ENCODE results near the gene VSTM4. TPM values are rescaled to one million over a fixed set of nuclear protein-coding genes. Genes with fewer than 3 reads are reported as not detected.

VSTM4 gene, protein sequence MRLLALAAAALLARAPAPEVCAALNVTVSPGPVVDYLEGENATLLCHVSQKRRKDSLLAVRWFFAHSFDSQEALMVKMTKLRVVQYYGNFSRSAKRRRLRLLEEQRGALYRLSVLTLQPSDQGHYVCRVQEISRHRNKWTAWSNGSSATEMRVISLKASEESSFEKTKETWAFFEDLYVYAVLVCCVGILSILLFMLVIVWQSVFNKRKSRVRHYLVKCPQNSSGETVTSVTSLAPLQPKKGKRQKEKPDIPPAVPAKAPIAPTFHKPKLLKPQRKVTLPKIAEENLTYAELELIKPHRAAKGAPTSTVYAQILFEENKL
- 10 to 100 TPM; 36.6 to 60.5 (median 42.9) TPM for polyA plus RNA-seq (ENCODE audit: insufficient read length in 10 of 10)
- long read RNA-seq, donor 1, full-length matches to known transcripts: 9 of 9 reads
- long read RNA-seq, donor 1, partial matches to known transcripts: 0 of 9 reads
- long read RNA-seq, donor 1, other reads (novel, unspliced or antisense): 0 of 9 reads
- long read RNA-seq, donor 2, full-length matches to known transcripts: 3 of 3 reads
- long read RNA-seq, donor 2, partial matches to known transcripts: 0 of 3 reads
- long read RNA-seq, donor 2, other reads (novel, unspliced or antisense): 0 of 3 reads
- long read RNA-seq, donor 3, full-length matches to known transcripts: 1 of 1 reads
- long read RNA-seq, donor 3, partial matches to known transcripts: 0 of 1 reads
- long read RNA-seq, donor 3, other reads (novel, unspliced or antisense): 0 of 1 reads
- long read RNA-seq, donor 4, full-length matches to known transcripts: 7 of 7 reads
- long read RNA-seq, donor 4, partial matches to known transcripts: 0 of 7 reads
- long read RNA-seq, donor 4, other reads (novel, unspliced or antisense): 0 of 7 reads
- long read RNA-seq, donor 5, full-length matches to known transcripts: 18 of 24 reads
- long read RNA-seq, donor 5, partial matches to known transcripts: 6 of 24 reads
- long read RNA-seq, donor 5, other reads (novel, unspliced or antisense): 0 of 24 reads
- long read RNA-seq, donor 6, full-length matches to known transcripts: 17 of 17 reads
- long read RNA-seq, donor 6, partial matches to known transcripts: 0 of 17 reads
- long read RNA-seq, donor 6, other reads (novel, unspliced or antisense): 0 of 17 reads
- long read RNA-seq, donor 7, full-length matches to known transcripts: 18 of 18 reads
- long read RNA-seq, donor 7, partial matches to known transcripts: 0 of 18 reads
- long read RNA-seq, donor 7, other reads (novel, unspliced or antisense): 0 of 18 reads
- long read RNA-seq, donor 8, full-length matches to known transcripts: 6 of 6 reads
- long read RNA-seq, donor 8, partial matches to known transcripts: 0 of 6 reads
- long read RNA-seq, donor 8, other reads (novel, unspliced or antisense): 0 of 6 reads
- long read RNA-seq, donor 9, full-length matches to known transcripts: 1 of 1 reads
- long read RNA-seq, donor 9, partial matches to known transcripts: 0 of 1 reads
- long read RNA-seq, donor 9, other reads (novel, unspliced or antisense): 0 of 1 reads

DNA sequence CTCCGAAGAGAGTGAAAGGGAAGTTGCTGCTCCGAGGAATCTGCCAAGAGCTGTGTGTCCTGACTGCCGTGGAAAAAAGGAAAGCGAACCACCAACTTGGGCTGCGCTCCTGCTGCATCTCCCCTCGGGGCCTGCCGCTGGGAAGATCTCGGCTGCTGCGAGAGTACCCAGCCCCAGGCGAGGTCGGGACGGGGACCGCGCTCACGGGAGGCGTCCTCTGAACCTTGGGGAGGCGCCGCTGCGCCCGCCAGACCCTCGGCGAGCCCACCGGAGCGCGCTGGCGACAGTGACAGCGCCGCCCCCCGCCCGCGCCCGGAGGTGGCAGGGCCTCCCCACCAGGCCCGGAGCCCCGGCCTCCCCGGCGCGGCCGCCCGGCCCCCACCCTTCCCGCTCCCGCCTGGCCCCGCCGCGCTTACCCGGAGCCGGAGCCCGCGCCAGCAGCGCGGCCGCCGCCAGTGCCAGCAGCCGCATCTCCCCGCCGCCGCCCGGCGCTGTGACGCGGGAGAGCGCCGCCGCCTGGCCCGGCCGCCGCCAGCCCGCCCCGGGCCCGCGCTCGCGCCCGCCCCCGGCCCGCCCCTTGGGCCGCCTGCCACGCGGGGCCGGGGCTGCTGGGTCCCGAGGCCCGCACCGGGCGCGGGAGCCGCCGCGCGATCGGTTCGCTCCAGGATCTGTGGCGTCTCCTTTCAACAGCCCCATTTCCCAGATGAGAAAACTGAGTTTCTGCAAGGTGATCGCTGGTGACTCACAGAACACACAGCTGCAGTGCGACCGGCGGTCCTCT lies at the start of gene VSTM4:
TSS of gene VSTM4 (minus strand) at position 508 of the 781 bp plus-strand sequence. CDS start at position 471, 37 bp downstream.
- peak in 2 of 3 donors; percentile 62 to 89 for DNase-seq

- DNase-seq: peak in 1 of 3 donors; percentile 62
These were observed 49.4 kb upstream of the VSTM4 start for GRCh38 chr10:49164559-49165188.

- no peak for DNase-seq
These were observed 48.4 kb upstream of the VSTM4 start for GRCh38 chr10:49163741-49164140.

DNA sequence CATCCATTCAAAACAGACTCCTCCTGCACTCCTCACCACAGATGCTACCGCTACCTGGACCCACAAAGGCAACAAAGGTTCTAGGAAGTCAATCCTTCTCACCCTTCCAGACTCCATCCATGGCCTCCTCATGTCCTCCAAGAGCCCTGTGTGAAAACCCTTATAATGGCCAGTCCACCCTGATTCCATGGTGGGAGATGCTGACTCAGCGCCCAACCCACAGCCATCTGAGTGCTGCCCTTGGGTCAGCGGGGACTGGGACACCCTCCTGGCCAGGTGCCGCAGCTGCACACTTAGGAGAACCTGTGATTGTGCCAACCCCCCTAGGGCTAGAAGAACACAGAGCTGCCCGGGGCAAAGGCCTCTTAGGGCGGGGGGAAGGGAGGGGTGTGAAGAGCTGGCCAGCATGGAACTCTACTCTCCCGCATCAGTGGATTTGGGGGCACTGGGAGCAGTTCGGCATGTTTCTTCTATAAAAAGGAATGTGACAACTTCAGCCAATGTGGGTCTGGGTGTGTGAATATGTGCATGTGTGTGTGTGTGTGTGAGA lies 47.5 kb upstream of the VSTM4 start:
- no peak for DNase-seq

DNA sequence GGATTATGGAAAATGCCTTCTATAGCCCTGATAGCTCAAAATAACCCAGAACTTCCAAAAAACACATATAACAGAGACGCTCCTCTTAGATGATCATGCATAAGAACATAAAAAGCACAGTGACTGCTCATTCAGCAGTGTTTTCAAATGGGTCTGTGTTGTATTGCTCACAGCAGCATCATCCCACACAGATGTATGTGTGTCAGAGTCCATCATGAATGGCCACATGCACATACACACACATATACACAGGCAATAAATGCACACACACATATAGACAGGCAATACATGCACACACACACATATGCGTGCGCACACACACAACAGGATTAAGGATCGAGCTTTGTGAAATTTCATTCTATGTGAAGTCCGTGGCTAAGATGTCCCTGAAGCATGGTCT lies 46.7 kb upstream of the VSTM4 start:
- DNase-seq: no peak

- DNase-seq: peak in 2 of 3 donors; percentile 55 to 77
These were observed 46.2 kb upstream of the VSTM4 start for GRCh38 chr10:49161411-49161997.

GRCh38 chr10:49160814-49161213 lies 45.5 kb upstream of the VSTM4 start:
- no peak for DNase-seq

- no peak for DNase-seq
These were observed 44.8 kb upstream of the VSTM4 start for GRCh38 chr10:49160110-49160509.

DNA sequence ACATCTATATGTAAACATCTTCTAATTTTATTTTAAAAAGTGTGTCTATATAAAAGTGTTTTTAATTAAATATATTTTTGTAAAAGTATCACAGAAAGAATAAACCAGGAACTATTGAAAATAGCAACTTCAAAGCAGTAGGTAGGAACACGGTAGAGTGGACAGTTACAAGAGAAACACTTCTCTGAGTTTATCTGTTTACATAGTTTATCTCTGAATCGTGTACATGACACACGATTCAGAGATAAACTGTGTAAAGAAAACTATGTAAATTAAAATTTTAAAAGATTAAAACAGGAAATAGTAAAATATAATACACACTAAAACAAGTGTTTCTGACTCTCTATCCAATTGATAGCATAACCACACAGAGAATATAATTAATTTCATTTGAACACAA lies 43.6 kb upstream of the VSTM4 start:
- no peak for DNase-seq

DNA sequence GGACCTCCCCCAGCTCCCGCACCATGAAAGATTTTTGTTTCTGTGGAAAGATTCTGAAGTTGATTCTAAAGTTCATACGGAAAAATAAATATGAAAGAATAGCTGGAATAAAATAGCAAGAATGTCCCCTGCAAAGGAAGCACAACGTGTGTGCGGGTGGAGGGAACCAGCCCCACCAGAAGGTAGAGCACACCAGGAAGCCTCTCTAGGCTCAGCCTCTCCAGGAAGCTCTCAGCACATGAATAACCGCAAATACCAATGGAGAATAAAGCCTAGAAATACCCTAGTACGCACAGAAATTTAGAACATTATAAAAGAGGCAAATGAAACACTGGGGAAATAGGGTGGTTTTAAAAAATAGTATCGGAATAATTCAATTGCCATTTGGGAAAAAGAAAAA lies 43.1 kb upstream of the VSTM4 start:
- DNase-seq: no peak

- no peak for DNase-seq
These were observed 41.9 kb upstream of the VSTM4 start for GRCh38 chr10:49157229-49157628.

- DNase-seq: no peak
These were observed 39.3 kb upstream of the VSTM4 start for GRCh38 chr10:49154641-49155040.

DNA sequence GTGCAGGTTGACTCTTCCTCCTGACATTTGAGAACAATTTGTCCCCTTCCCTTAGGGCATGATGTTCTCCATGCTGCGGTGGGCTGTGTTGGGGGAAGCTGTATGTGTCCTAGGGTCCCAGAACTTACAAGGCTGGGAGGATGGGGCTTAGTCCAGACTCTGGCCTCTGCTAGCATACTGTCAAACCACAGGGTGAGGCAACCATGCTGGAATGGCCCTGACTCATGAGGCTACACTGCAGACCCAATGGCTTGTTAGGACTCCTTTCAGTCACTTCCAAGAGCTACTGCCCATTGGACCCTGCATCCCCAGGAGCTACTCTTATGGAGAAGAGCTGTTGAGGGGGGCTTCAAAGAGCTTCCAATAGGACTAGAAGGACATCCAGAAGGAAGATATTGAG lies 38.6 kb upstream of the VSTM4 start:
- no peak for DNase-seq

- DNase-seq: no peak
These were observed 37.8 kb upstream of the VSTM4 start for GRCh38 chr10:49153115-49153514.

DNA sequence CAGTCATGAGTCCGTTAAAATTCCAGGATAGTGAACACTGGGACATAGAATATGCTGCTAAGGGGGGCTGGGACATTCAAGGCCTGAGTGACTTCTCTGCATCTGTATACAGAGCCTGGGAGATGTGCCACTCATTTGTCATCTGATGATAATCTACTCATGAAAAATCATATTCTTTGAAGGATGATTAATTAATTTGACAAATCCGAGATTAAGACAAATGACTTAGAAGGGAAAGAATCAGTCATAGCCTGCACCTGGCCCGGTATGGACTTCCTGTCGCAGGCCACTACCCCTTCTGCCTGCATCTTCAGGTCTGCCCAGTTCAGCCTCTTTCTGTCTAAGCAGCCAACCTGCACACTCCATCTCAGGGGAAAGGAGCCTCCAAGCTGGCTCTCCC lies 37.3 kb upstream of the VSTM4 start:
- DNase-seq: no peak

- DNase-seq: no peak
These were observed 36.7 kb upstream of the VSTM4 start for GRCh38 chr10:49152037-49152436.

DNA sequence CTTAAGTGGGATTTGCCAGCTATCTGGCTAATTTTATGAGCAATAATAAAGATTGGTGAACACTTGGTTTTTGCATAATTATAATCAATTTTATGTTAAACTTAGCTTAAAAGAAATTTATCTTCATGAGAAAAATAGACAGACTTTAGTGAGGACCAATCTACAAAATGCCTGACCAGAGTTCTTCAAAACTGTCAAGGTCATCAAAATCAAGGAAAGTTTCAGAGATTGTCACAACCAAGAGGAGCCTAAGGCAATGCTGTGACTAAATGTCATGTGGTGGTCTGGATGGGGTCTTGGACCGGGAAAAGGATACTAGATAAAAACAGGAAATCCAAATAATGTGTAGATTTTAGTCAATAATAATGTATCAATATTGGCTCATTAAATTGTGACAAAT lies 36.2 kb upstream of the VSTM4 start:
- no peak for DNase-seq

GRCh38 chr10:49151025-49151445 lies 35.7 kb upstream of the VSTM4 start:
- no peak for DNase-seq

DNA sequence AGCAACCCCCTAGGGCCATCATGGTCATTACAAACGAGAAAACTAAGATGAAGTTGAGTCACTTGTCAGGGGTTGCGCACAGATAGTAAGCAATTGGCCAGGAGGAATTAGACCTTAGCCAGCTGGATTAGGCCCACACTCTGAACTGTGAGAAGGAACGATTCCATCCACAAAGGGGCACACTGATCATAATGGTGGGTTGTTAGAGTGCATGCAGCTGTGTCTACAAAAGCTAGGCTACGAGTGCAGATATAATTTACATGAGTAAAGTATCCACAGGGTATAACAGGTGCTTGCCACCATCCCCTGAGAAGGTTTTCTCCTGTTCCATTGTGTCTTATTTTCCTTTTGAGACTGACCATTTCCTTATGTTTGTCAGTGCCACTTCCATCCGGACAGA lies 35.1 kb upstream of the VSTM4 start:
- DNase-seq: no peak
